GM21737 (cell line): Measurements from ENCODE around the gene RENBP.

Experiments used
- ATAC-seq: cut with Tn5 transposase; IDR thresholded peaks from one replicate; pipeline ENCODE4 v1.9.1; 2021; ENCODE audit warnings: mild to moderate bottlenecking, moderate library complexity; ENCODE audit not compliant: unreplicated experiment

RENBP gene

DNA sequence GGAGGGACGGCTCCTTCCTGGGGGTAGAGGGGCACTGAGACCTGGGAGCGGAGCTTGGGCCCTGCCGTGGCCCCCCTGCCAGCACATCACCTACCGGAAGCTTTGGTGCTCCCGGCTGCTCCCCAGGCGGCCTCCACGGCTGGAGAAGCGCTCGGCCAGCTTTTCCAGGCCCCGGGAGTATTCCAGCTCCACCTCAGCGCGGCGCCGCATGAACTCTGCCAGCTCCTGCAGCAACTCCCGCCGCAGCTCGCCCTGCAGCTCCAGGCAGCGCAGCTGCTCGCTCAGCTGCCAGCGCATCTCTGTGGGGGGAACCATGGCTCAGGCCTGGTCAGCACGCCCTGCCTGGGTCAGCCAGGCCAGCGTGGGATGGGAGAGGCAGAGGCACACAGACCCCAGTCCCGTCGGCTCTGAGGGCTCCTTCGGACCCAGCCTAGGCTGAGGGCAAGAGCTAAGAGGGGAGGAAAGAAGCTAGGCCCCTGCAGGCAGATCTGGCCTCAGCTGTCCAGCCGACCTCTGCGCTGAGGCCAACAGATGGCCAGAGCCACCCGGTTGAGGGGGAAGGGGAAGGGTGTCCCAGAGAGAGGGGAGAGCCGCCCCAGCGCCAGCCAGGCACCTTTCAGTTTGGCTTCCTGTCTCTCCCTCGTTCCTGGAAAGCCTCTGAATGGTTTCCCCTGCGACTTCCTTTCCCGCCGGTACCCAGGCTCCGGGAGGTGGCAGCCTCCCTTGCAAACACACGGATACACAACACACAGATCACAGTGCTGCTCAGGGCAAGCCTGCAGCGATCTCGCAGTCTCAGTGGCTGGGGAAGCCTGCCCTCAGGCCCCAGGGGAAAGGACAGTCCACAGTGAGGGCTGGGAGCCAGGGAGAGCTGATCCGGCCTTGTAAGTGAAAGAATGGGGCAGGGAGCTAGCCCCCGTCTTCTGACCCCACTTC lies 22.7 kb downstream of the RENBP start:
- ATAC-seq, result no peak

- ATAC-seq, result no peak
Observed at GRCh38 chrX:153921070-153921469, 23.4 kb downstream of the RENBP start.

- ATAC-seq, result no peak
Observed at GRCh38 chrX:153920546-153920945, 23.9 kb downstream of the RENBP start.

GRCh38 chrX:153919281-153919680 lies 25.2 kb downstream of the RENBP start:
- ATAC-seq, result no peak

GRCh38 chrX:153917869-153918268 lies 26.6 kb downstream of the RENBP start:
- no peak for ATAC-seq

DNA sequence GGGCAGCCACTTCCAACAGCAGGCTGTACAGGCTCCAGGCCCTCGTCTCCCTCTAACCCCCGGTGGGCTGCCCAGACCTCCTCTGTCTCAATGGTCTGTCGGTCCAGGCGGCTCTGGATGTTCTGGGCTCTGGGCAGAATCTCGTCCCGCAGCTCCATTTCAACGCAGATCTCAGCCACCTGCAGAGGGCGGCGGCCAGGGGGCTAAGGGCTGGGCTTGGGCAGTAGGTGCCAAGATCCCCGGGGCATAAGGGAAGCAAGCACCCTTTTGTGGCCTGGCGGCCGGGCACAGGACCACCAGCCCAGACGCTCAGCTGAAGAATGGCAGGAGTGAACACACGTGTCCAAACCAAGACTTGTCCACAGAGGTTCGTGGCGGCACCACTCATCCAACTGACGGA lies 30.7 kb downstream of the RENBP start:
- no peak for ATAC-seq

GRCh38 chrX:153913211-153913610 lies 31.2 kb downstream of the RENBP start:
- no peak for ATAC-seq

- ATAC-seq, result no peak
Observed at GRCh38 chrX:153911798-153912197, 32.6 kb downstream of the RENBP start.

DNA sequence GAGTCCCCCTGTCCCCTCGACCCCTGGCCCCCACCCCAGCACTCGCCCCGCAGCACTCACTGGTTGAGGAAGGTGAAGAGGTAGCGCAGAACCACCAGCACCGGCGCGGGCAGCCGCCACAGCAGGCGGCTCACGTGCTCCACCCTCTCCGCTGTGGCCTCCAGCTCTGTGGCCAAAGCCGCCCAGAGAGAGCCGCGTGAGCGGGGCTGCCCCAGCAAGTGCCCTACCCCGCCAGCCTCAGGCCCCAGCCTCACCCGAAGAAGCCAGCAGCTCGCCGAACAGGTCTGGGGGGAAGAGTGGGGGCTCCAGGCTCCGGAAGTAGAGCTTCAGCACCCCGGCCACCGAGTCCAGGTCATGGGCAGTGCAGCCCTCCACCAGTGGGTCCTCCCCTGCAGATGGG lies 34.0 kb downstream of the RENBP start:
- no peak for ATAC-seq

GRCh38 chrX:153909980-153910360 lies 34.5 kb downstream of the RENBP start:
- ATAC-seq, result no peak

DNA sequence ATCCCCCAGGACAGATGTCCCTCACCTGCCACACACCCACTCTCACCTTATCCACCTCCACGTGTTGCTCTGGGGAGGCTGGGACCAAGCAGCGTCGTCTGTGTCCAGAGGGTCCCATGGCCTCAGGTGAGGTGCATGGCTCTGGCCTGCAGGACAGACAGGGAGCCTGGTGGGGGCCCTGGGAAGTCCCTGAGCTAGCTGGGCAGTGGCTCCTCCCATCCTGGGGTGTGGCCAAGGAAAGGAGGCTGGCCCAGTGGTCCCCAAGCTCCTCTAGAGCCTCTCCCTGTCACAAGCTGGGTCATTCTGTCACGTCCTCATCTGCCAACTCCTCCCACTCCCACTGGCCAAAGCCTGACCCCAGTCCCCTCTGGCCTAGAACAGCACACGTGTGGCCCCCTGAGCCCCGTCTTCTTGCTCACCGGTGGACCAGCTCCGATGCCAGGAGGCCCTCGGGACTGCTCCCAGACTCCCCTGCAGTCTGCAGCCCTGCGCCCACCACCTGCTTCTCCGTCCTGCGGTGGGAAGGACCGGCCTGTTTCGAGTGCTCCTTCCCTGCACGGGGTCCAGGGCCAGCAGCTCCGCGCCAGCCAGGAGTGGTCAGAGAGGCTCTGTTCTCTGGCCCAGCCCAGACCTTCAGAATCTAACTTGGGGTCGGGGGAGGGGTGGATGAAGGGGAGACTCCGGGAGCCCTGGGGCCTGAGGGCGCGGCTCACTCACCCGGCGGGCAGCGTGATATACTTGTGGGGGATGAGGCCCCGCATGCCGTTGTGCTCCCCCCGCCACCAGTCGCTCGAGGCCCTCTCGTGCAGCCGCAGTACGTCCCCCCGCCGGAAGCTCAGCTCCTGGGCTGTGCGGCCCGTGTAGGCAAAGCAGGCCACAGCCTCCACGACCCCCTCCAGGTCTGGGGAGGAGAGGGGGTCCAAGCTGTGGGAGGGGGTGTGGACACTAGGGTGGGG lies 35.1 kb downstream of the RENBP start:
- no peak for ATAC-seq

GRCh38 chrX:153908219-153908860 lies 36.1 kb downstream of the RENBP start:
- ATAC-seq, result no peak

- no peak for ATAC-seq
Observed at GRCh38 chrX:153907456-153907855, 37.0 kb downstream of the RENBP start.

DNA sequence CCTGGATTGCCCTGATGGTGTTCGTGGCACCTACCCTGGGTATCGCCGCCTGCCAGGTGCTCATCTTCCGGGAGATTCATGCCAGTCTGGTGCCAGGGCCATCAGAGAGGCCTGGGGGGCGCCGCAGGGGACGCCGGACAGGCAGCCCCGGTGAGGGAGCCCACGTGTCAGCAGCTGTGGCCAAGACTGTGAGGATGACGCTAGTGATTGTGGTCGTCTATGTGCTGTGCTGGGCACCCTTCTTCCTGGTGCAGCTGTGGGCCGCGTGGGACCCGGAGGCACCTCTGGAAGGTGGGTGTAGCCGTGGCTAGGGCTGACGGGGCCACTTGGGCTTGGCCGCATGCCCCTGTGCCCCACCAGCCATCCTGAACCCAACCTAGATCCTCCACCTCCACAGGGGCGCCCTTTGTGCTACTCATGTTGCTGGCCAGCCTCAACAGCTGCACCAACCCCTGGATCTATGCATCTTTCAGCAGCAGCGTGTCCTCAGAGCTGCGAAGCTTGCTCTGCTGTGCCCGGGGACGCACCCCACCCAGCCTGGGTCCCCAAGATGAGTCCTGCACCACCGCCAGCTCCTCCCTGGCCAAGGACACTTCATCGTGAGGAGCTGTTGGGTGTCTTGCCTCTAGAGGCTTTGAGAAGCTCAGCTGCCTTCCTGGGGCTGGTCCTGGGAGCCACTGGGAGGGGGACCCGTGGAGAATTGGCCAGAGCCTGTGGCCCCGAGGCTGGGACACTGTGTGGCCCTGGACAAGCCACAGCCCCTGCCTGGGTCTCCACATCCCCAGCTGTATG lies 38.1 kb downstream of the RENBP start:
- no peak for ATAC-seq

DNA sequence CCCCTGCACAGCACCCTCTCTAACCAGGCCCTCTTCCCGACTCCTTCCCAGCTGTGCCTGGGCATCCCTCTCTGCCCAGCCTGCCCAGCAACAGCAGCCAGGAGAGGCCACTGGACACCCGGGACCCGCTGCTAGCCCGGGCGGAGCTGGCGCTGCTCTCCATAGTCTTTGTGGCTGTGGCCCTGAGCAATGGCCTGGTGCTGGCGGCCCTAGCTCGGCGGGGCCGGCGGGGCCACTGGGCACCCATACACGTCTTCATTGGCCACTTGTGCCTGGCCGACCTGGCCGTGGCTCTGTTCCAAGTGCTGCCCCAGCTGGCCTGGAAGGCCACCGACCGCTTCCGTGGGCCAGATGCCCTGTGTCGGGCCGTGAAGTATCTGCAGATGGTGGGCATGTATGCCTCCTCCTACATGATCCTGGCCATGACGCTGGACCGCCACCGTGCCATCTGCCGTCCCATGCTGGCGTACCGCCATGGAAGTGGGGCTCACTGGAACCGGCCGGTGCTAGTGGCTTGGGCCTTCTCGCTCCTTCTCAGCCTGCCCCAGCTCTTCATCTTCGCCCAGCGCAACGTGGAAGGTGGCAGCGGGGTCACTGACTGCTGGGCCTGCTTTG lies 38.9 kb downstream of the RENBP start:
- no peak for ATAC-seq

GRCh38 chrX:153903991-153904957 lies 40.2 kb downstream of the RENBP start, which contains the start of gene AVPR2:
AVPR2 (plus strand) TSS chrX:153904673; CDS start chrX:153905146, 473 bp downstream.
- ATAC-seq, result no peak

DNA sequence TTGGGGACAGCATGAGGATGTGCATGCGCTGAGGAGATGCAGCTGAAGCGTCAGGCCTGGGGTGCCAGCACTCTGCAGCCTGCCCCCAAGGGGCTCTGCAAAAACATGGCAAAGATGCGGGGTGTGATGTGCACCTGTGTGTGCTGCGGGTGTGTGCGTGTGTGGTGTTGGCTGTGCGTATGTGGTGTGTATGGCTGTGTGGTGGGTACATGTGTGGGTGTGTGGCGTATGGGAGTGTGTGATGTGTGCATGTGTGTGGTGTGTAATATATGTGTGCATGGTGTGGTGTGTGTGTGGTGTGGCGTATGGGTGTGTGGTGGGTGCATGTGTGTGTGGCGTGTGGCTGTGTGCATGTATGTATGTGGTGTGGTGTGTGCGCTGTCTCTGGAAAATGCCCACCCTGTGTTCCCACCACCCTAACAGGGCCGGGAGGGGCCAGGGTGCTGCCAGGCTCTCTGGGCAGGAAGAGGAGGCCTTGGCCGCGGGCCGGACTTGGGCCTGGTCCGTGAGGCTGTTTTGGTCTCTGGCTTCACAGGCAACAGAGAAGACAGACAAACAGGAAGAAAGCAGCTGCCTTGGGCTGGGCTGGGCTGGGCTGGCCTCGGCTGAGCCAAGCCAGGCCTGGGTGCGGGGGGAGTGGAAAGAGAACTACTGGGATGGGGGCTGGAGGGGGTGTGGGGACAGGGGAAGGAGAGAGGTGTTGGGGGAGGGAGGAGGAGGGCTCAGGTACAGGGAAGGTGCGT lies 41.0 kb downstream of the RENBP start:
- no peak for ATAC-seq

DNA sequence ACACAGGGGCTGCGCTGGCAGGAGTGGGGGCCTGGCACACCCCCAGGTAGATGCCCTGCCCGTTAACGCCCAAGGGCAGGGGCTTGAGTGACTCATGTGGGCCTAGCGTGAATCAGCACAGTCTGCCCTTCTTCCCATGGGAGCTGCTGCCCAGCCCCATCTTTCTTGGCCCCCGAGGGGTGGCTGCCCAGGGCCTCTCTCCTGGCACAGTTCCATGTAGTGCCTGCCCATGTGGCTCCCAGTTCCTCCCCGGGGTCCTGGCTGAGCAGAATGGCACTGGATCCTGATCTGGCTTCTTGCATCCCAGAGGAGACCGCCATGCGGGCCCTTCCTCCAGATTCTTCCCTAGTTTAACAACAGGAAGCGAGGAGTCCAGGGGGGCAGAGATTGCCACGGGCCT lies 42.1 kb downstream of the RENBP start:
- ATAC-seq, result no peak
